Keratinocyte (primary cell): ENCODE results near the gene ZBTB3. TPM values are rescaled to one million over a fixed set of nuclear protein-coding genes. Genes with fewer than 3 reads are reported as not detected.

ENCODE experiments used
- DNase-seq: peaks from one replicate; pipeline ENCODE4 v3.0.0-alpha.2; 2011; ENCODE audit warnings: low read depth, missing footprints, low spot score
- FAIRE-seq: peaks from 2 replicates; lab custom pipeline; 2011; peaks lifted over from hg19 to GRCh38; lab: Jason Lieb, UNC
- H2AFZ ChIP-seq: 2 replicates; pipeline ENCODE4 v1.6.0; 2012; ENCODE audit warnings: low read length, control low read depth, inconsistent platforms; ENCODE audit not compliant: control insufficient read depth
- H3K27ac ChIP-seq: 2 replicates; pipeline ENCODE4 v1.5.1; 2011; ENCODE audit warnings: low read length; ENCODE audit not compliant: control insufficient read depth, insufficient read depth
- H3K27me3 ChIP-seq: 3 replicates; pipeline ENCODE4 v1.6.0; 2011; ENCODE audit warnings: low read length; ENCODE audit not compliant: control insufficient read depth, insufficient read depth; ENCODE audit errors: extremely low read depth
- H3K36me3 ChIP-seq, 2 experiments: 2 replicates in 1 of 2; 3 replicates in 1 of 2; pipeline ENCODE4 v1.5.1; 2011; ENCODE audit warnings: low read length in 2 of 2, mild to moderate bottlenecking in 1 of 2; ENCODE audit not compliant: control insufficient read depth in 2 of 2, insufficient read depth in 2 of 2; ENCODE audit errors: extremely low read depth in 1 of 2
- H3K4me1 ChIP-seq: 3 replicates; pipeline ENCODE4 v1.5.1; 2011; ENCODE audit warnings: low read length; ENCODE audit not compliant: control insufficient read depth, insufficient read depth; ENCODE audit errors: extremely low read depth
- H3K4me2 ChIP-seq: 3 replicates; pipeline ENCODE4 v1.6.0; 2011; ENCODE audit warnings: low read depth, low read length; ENCODE audit not compliant: control insufficient read depth, insufficient read depth; ENCODE audit errors: extremely low read depth
- H3K4me3 ChIP-seq, 3 experiments: fragments of 200-600 bp in 1 of 3; sonication (generic) in 1 of 3; 2 replicates in 2 of 3; 3 replicates in 1 of 3; pipeline ENCODE4 v1.5.1; 2011 to 2016; ENCODE audit warnings: low read length in 3 of 3, mild to moderate bottlenecking in 3 of 3, control low read depth in 2 of 3, inconsistent platforms in 1 of 3, low read depth in 1 of 3, mixed read lengths in 1 of 3, mixed run types in 1 of 3, moderate library complexity in 1 of 3; ENCODE audit not compliant: control insufficient read depth in 2 of 3, insufficient read depth in 2 of 3; ENCODE audit errors: extremely low read depth in 1 of 3
- H3K79me2 ChIP-seq: 2 replicates; pipeline ENCODE4 v1.6.0; 2012; ENCODE audit warnings: low read length; ENCODE audit not compliant: control insufficient read depth, insufficient read depth
- H3K9ac ChIP-seq: 3 replicates; pipeline ENCODE4 v1.6.0; 2011; ENCODE audit warnings: low read length; ENCODE audit not compliant: control insufficient read depth, insufficient read depth; ENCODE audit errors: extremely low read depth
- H3K9me1 ChIP-seq: 3 replicates; pipeline ENCODE4 v1.6.0; 2011; ENCODE audit warnings: low read length; ENCODE audit not compliant: control insufficient read depth, insufficient read depth; ENCODE audit errors: extremely low read depth
- H3K9me3 ChIP-seq: 2 replicates; pipeline ENCODE4 v1.5.1; 2012; ENCODE audit warnings: low read depth, low read length; ENCODE audit not compliant: control insufficient read depth
- H4K20me1 ChIP-seq: 3 replicates; pipeline ENCODE4 v1.6.0; 2011; ENCODE audit warnings: low read length; ENCODE audit not compliant: control insufficient read depth, insufficient read depth; ENCODE audit errors: extremely low read depth
- EZH2 ChIP-seq: IDR thresholded peaks from one replicate; pipeline ENCODE4 v1.6.1; 2012; ENCODE audit warnings: inconsistent platforms, mild to moderate bottlenecking, low read length, moderate library complexity
- dilution Hi-C: fragments of 300-500 bp; cut with MboI; formaldehyde crosslinking; loops from one replicate; pipeline ENCODE4 v1.7.0; 2020; ENCODE audit warnings: low sequenced_read_pairs; ENCODE audit not compliant: extremely low pct_ligation_motif_present
- polyA plus RNA-seq, 5 experiments: library from polyadenylated mRNA; depleted of rRNA in 3 of 5; stranded (reverse) in 3 of 5; stranded (forward) in 1 of 5; unstranded in 1 of 5; fragments of >200 nt; gene quantifications; 1 replicate in 1 of 5; 2 replicates in 3 of 5; 3 replicates in 1 of 5; pipeline versions ENCODE4 v1.2.1 to v1.2.3, GENCODE V29; 2011 to 2012; ENCODE audit warnings: missing spikeins in 2 of 5, low read depth in 1 of 5, low replicate concordance in 1 of 5
- TF ChIP-seq, protein P1 (sequence below), 3 experiments: IDR thresholded peaks in 1 of 3; conservative IDR thresholded peaks in 1 of 3; optimal IDR thresholded peaks in 1 of 3; 2 replicates in 2 of 3; 3 replicates in 1 of 3; pipeline versions ENCODE3 to v1.5.1; 2011; ENCODE audit warnings: low read length in 3 of 3, mild to moderate bottlenecking in 3 of 3, moderate library complexity in 2 of 3, control low read depth in 1 of 3, inconsistent platforms in 1 of 3; ENCODE audit not compliant: insufficient read depth in 2 of 3; ENCODE audit errors: extremely low read depth in 1 of 3

The ZBTB3 gene
- polyA plus RNA-seq, 1 donor (not counting 4 experiments of a cell fraction or from before 2014, with no cell fraction given), result 3.4 TPM

DNA sequence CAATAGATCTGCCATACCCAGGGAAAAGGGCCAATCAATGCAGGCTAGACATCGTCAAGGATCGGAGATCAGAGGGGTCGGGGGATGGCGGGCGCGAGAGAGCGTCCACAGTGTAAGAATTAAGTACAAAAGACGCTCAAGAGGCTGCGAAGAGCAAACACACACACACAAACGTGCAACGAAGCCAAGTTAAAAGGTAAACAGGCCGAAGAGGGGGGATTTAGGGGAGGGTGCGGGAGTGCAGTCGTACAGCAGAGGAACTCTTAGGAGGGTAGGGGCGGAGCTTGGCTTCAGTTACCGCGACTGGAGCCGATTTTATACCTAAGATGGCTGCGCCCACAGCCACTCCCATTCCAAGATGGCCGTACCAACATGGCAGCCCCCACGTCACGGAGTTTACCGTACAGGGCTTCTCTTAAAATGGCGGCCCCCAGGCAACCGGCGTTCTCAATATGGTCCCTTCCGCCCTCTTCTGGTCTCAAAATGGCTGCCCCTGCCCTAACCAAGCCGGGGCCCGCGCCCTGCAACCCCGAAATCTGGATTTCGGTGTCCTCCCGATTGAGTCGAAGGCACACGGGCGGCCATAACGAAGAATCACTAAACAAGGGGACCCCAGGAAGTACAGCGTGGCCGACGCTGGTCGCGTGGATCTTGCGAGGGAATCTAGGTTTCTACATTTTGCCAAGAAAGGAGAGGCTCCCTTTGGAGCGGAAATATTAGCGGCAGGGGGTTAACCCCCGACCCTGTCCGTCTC, 44.5 kb downstream of the ZBTB3 start:
- no peaks in the 10 kb centered on the region for H3K9me3 ChIP-seq
- peak overlapping the region; percentile 93 for H3K27ac ChIP-seq
- H3K4me1 ChIP-seq, result peaks cover 36% of the 10 kb centered on the region
- peak overlapping the region; percentile 25 to 84 (median 75) for H3K4me3 ChIP-seq
- no peaks in the 10 kb centered on the region for H3K79me2 ChIP-seq
- no peaks in the 10 kb centered on the region for H4K20me1 ChIP-seq
- H3K27me3 ChIP-seq, result no peaks in the 10 kb centered on the region
- TF ChIP-seq, protein P1, sequence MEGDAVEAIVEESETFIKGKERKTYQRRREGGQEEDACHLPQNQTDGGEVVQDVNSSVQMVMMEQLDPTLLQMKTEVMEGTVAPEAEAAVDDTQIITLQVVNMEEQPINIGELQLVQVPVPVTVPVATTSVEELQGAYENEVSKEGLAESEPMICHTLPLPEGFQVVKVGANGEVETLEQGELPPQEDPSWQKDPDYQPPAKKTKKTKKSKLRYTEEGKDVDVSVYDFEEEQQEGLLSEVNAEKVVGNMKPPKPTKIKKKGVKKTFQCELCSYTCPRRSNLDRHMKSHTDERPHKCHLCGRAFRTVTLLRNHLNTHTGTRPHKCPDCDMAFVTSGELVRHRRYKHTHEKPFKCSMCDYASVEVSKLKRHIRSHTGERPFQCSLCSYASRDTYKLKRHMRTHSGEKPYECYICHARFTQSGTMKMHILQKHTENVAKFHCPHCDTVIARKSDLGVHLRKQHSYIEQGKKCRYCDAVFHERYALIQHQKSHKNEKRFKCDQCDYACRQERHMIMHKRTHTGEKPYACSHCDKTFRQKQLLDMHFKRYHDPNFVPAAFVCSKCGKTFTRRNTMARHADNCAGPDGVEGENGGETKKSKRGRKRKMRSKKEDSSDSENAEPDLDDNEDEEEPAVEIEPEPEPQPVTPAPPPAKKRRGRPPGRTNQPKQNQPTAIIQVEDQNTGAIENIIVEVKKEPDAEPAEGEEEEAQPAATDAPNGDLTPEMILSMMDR (optimal IDR thresholded peaks at IDR 0.05 in 1 of 3, IDR thresholded peaks at IDR 0.05 in 1 of 3, conservative IDR thresholded peaks at IDR 0.05 in 1 of 3; ENCODE audit: extremely low read depth in 1 of 3, insufficient read depth in 2 of 3, low read length in 3 of 3), result no peak
- no peak for TF ChIP-seq EZH2
- peak overlapping the region; percentile 95 for H2AFZ ChIP-seq
- FAIRE-seq (no peak), DNase-seq (peak; percentile 62)
- H3K4me2 ChIP-seq, result peak overlapping the region; percentile 99
- no peaks in the 10 kb centered on the region for H3K9me1 ChIP-seq
- H3K9ac ChIP-seq, result peak overlapping the region; percentile 88
- peaks cover 10 to 22% of the 10 kb centered on the region in 2 experiments for H3K36me3 ChIP-seq
- dilution Hi-C loops, result no loop called here

DNA sequence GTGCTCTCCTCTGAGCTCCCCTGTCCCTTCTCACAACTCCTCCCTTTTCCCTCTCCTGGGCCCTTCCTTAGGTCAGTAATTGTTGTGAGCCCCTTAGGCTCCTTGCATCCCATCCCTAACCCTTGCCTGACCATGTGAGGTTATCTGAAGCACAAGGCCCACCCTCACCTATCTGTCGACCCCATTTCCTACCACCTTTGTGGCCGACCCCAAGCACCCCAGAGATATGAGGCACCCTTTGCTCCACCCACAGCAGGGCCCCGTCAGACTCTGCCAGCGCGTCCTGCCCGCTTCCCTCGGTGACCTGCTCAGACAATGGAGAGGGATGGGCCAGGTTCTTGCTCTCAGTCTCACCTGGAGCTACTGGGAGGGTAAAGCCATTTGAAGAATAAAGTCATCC, 45.2 kb downstream of the ZBTB3 start:
- H3K36me3 ChIP-seq, result peaks cover 8 to 21% of the 10 kb centered on the region in 2 experiments
- DNase-seq (no peak), FAIRE-seq (no peak)
- no peaks in the 10 kb centered on the region for H3K27me3 ChIP-seq
- H3K9me1 ChIP-seq, result no peaks in the 10 kb centered on the region
- H3K4me1 ChIP-seq, result peaks cover 36% of the 10 kb centered on the region
- peak overlapping the region; percentile 25 to 84 (median 75) for H3K4me3 ChIP-seq
- H3K27ac ChIP-seq, result peak overlapping the region; percentile 93
- TF ChIP-seq, protein P1 (optimal IDR thresholded peaks at IDR 0.05 in 1 of 3, IDR thresholded peaks at IDR 0.05 in 1 of 3, conservative IDR thresholded peaks at IDR 0.05 in 1 of 3; ENCODE audit: extremely low read depth in 1 of 3, insufficient read depth in 2 of 3, low read length in 3 of 3), result no peak
- no peak for TF ChIP-seq EZH2
- dilution Hi-C loops, result no loop called here
- H3K4me2 ChIP-seq, result peak overlapping the region; percentile 99
- H3K9ac ChIP-seq, result peak overlapping the region; percentile 88
- no peaks in the 10 kb centered on the region for H4K20me1 ChIP-seq
- H2AFZ ChIP-seq, result peak overlapping the region; percentile 95
- no peaks in the 10 kb centered on the region for H3K9me3 ChIP-seq
- no peaks in the 10 kb centered on the region for H3K79me2 ChIP-seq
